ENCODE results near the gene ZMIZ2.

ZMIZ2 gene

DNA sequence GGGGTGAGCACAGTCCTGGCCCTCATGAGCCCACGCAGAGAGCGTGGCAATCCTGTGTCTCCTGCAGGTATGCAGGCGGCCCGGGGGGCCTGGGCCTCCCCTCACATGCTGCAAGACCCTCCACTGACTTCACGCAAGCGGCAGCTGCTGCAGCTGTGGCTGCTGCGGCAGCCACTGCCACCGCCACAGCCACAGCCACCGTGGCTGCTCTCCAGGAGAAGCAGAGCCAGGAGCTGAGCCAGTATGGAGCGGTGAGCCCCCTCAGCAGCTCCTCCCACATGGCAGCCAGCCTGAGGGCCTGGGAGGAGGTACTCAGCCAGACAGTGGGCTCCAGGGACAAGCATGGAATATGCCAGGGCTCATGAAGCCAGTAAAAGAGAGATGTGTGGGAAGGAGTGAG is 8.7 kb downstream of the ZMIZ2 start:
- no peak for TF ChIP-seq TAF1 (IDR thresholded peaks at IDR 0.05; ENCODE audit: low read depth)
- TF ChIP-seq, protein P1, sequence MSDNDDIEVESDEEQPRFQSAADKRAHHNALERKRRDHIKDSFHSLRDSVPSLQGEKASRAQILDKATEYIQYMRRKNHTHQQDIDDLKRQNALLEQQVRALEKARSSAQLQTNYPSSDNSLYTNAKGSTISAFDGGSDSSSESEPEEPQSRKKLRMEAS (IDR thresholded peaks at IDR 0.05), result no peak

DNA sequence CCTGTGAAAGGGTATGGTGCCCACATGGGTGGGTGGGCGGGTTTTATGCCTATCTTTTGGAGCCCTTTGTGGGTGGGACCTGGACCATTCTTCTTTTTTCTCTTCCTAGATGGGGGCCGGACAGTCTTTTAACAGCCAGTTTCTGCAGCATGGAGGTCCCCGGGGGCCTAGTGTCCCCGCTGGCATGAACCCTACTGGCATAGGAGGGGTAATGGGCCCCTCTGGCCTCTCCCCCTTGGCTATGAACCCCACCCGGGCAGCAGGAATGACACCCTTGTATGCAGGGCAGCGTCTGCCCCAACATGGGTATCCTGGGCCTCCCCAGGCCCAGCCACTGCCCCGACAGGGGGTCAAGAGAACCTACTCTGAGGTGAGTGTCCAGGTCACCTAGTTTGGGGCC is 9.1 kb downstream of the ZMIZ2 start:
- no peak for TF ChIP-seq EP300 (IDR thresholded peaks at IDR 0.05; ENCODE audit: borderline replicate concordance)
- no peak for TF ChIP-seq TEAD4 (IDR thresholded peaks at IDR 0.05)
- TF ChIP-seq, protein P2, sequence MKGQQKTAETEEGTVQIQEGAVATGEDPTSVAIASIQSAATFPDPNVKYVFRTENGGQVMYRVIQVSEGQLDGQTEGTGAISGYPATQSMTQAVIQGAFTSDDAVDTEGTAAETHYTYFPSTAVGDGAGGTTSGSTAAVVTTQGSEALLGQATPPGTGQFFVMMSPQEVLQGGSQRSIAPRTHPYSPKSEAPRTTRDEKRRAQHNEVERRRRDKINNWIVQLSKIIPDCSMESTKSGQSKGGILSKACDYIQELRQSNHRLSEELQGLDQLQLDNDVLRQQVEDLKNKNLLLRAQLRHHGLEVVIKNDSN (IDR thresholded peaks at IDR 0.05), result no peak
- TF ChIP-seq EGR1 (IDR thresholded peaks at IDR 0.05), result no peak
- no peak for TF ChIP-seq CEBPB (IDR thresholded peaks at IDR 0.05)
- TF ChIP-seq, protein P3, sequence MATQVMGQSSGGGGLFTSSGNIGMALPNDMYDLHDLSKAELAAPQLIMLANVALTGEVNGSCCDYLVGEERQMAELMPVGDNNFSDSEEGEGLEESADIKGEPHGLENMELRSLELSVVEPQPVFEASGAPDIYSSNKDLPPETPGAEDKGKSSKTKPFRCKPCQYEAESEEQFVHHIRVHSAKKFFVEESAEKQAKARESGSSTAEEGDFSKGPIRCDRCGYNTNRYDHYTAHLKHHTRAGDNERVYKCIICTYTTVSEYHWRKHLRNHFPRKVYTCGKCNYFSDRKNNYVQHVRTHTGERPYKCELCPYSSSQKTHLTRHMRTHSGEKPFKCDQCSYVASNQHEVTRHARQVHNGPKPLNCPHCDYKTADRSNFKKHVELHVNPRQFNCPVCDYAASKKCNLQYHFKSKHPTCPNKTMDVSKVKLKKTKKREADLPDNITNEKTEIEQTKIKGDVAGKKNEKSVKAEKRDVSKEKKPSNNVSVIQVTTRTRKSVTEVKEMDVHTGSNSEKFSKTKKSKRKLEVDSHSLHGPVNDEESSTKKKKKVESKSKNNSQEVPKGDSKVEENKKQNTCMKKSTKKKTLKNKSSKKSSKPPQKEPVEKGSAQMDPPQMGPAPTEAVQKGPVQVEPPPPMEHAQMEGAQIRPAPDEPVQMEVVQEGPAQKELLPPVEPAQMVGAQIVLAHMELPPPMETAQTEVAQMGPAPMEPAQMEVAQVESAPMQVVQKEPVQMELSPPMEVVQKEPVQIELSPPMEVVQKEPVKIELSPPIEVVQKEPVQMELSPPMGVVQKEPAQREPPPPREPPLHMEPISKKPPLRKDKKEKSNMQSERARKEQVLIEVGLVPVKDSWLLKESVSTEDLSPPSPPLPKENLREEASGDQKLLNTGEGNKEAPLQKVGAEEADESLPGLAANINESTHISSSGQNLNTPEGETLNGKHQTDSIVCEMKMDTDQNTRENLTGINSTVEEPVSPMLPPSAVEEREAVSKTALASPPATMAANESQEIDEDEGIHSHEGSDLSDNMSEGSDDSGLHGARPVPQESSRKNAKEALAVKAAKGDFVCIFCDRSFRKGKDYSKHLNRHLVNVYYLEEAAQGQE (IDR thresholded peaks at IDR 0.05; ENCODE audit: low read depth), result no peak
- no peak for TF ChIP-seq RAD21 (IDR thresholded peaks at IDR 0.05; ENCODE audit: low read depth)
- no peak for TF ChIP-seq YY1 (IDR thresholded peaks at IDR 0.05; ENCODE audit: low read depth)
- TF ChIP-seq FOXM1 (IDR thresholded peaks at IDR 0.05; ENCODE audit: borderline replicate concordance, low read depth), result no peak
- TF ChIP-seq CREB1 (IDR thresholded peaks at IDR 0.05; ENCODE audit: low read depth), result no peak
- no peak for TF ChIP-seq TAF1 (IDR thresholded peaks at IDR 0.05; ENCODE audit: low read depth)
- no peak for TF ChIP-seq ZBTB7A (IDR thresholded peaks at IDR 0.05; ENCODE audit: low read depth)
- no peak for TF ChIP-seq TCF12 (IDR thresholded peaks at IDR 0.05; ENCODE audit: low read depth)
- TF ChIP-seq, protein P1 (IDR thresholded peaks at IDR 0.05), result no peak
- TF ChIP-seq NFIC (IDR thresholded peaks at IDR 0.05), result no peak

DNA sequence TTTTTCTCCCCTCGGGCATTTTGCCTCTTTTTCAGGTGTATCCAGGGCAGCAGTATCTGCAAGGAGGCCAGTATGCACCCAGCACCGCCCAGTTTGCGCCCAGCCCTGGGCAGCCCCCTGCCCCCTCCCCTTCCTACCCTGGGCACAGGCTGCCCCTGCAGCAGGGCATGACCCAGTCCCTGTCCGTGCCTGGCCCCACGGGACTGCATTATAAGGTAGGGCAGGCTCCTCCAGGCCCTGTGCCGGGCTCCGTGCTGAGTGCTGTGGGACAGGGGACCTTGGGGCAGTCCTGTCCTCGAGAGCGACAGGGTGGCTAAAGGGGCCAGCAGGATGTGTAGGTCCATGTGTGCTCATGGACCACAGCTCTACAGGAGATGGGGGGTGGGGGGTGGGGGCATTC is 10.6 kb downstream of the ZMIZ2 start:
- no peak for TF ChIP-seq YY1 (IDR thresholded peaks at IDR 0.05; ENCODE audit: low read depth)

DNA sequence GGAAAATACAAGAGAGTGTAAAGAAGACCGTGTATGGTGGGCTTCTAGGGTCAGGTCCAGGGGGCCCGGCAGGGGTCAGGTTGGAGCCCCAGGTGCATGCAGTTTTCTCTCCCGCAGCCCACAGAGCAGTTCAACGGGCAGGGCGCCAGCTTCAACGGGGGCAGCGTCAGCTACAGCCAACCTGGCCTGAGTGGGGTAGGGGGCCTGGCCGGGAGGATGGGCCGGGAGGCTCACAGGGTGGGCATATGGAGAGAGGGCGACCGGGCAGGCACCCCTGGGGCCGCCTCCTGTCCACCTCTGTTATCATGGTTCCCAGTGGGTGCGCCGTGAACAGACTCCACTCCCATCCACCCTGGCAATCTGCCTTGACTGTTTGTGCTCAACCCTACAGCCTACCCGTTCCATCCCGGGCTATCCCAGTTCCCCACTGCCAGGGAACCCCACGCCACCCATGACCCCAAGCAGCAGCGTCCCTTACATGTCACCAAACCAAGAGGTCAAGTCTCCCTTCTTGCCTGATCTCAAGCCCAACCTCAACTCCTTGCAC is 11.5 kb downstream of the ZMIZ2 start:
- no peak for TF ChIP-seq EP300 (IDR thresholded peaks at IDR 0.05; ENCODE audit: borderline replicate concordance)
- TF ChIP-seq, protein P3 (IDR thresholded peaks at IDR 0.05; ENCODE audit: low read depth), result no peak
- TF ChIP-seq TCF12 (IDR thresholded peaks at IDR 0.05; ENCODE audit: low read depth), result no peak
- no peak for TF ChIP-seq NFIC (IDR thresholded peaks at IDR 0.05)

DNA sequence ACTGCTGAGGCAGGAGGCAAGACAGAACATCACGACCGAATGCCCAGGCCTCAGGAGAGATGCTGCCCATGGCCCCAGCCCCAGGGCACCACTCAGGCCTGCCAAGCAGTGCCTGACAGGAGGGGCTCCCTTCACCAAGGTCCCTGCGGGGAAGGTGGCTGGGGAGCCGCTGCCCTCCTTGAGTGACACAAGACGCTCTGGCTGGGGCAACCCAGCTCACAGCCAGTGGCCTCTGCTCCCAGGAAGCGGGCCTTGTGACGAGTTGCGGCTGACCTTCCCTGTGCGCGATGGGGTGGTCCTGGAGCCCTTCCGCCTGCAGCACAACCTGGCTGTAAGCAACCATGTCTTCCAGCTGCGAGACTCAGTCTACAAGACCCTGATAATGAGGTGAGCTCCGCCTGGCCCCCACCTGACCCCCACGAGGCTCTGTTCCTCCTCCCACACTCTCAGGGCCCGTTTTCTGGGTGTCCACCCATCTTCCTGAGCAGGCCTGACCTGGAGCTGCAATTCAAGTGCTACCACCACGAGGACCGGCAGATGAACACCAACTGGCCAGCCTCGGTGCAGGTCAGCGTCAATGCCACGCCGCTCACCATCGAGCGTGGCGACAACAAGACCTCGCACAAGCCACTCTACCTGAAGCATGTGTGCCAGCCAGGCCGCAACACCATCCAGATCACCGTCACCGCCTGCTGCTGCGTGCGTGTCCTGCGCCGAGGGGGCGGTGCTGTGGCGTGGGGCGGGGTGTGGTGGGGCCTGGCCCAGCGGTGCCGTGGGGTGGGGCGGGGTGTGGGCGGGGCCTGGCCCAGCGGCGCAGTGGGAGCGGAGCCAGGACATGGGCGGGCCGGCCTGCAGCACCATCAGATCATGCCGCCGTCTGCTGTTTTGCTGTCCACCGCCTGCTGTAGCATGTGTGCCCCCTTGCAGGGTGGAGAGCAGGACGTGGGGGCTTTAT is 12.8 kb downstream of the ZMIZ2 start:
- TF ChIP-seq CEBPB (IDR thresholded peaks at IDR 0.05) (no peak), NFIC (IDR thresholded peaks at IDR 0.05) (no peak), TCF12 (IDR thresholded peaks at IDR 0.05; ENCODE audit: low read depth) (no peak), ZBTB7A (IDR thresholded peaks at IDR 0.05; ENCODE audit: low read depth) (no peak), CREB1 (IDR thresholded peaks at IDR 0.05; ENCODE audit: low read depth) (no peak), TEAD4 (IDR thresholded peaks at IDR 0.05) (no peak), RAD21 (IDR thresholded peaks at IDR 0.05; ENCODE audit: low read depth) (no peak), EGR1 (IDR thresholded peaks at IDR 0.05) (no peak)
- TF ChIP-seq, protein P3 (IDR thresholded peaks at IDR 0.05; ENCODE audit: low read depth), result no peak
- TF ChIP-seq, protein P2 (IDR thresholded peaks at IDR 0.05), result no peak
- TF ChIP-seq, protein P1 (IDR thresholded peaks at IDR 0.05), result no peak
